Activated CD8-positive, alpha-beta memory T cell treated with anti-CD3 and anti-CD28 coated beads for 48 hours (primary cell): ENCODE results near the gene L3MBTL1.

Experiments
- DNase-seq, 3 experiments: peaks; one replicate each; pipeline ENCODE4 v3.0.0-alpha.2; 2020; ENCODE audit warnings: low read depth in 2 of 3, low spot score in 2 of 3

Gene L3MBTL1

GRCh38 chr20:43534791-43535350 lies 27.4 kb downstream of the L3MBTL1 start:
- no peak for DNase-seq

GRCh38 chr20:43535370-43536004 lies 28.0 kb downstream of the L3MBTL1 start:
- DNase-seq = no peak

- DNase-seq = no peak
Observed at GRCh38 chr20:43536041-43536816, 28.7 kb downstream of the L3MBTL1 start.

GRCh38 chr20:43536817-43537440 lies 29.4 kb downstream of the L3MBTL1 start:
- DNase-seq = no peak

GRCh38 chr20:43537921-43538877 lies 30.7 kb downstream of the L3MBTL1 start:
- DNase-seq = peak in 1 of 3 experiments; percentile 18

- DNase-seq = no peak
Observed at GRCh38 chr20:43538878-43539700, 31.6 kb downstream of the L3MBTL1 start.

- DNase-seq = no peak
Observed at GRCh38 chr20:43539975-43540672, 32.6 kb downstream of the L3MBTL1 start.

- no peak for DNase-seq
Observed at GRCh38 chr20:43540673-43541060, 33.2 kb downstream of the L3MBTL1 start.

GRCh38 chr20:43541214-43541613 lies 33.7 kb downstream of the L3MBTL1 start:
- no peak for DNase-seq

GRCh38 chr20:43542161-43542560 lies 34.7 kb downstream of the L3MBTL1 start:
- DNase-seq = no peak

GRCh38 chr20:43542674-43543073 lies 35.2 kb downstream of the L3MBTL1 start:
- DNase-seq = no peak

- DNase-seq = no peak
Observed at GRCh38 chr20:43543138-43543537, 35.6 kb downstream of the L3MBTL1 start.

GRCh38 chr20:43544501-43544900 lies 37.0 kb downstream of the L3MBTL1 start:
- no peak for DNase-seq

- no peak for DNase-seq
Observed at GRCh38 chr20:43545837-43546578, 38.5 kb downstream of the L3MBTL1 start.

GRCh38 chr20:43548273-43548880 lies 40.9 kb downstream of the L3MBTL1 start:
- DNase-seq = no peak

- DNase-seq = no peak
Observed at GRCh38 chr20:43549416-43550065, 42.0 kb downstream of the L3MBTL1 start.

GRCh38 chr20:43550456-43550855 lies 43.0 kb downstream of the L3MBTL1 start:
- DNase-seq = no peak

- DNase-seq = no peak
Observed at GRCh38 chr20:43554369-43554768, 46.9 kb downstream of the L3MBTL1 start.
